OCI-LY7 (cell line): ENCODE measurements around the gene KRT38. TPM values are rescaled to one million over a fixed set of nuclear protein-coding genes. Genes with fewer than 3 reads are reported as not detected.

Experiments used
- BruUV-seq: library from RNA; stranded (reverse); fragments of 400-500 nt; replicated peaks from 2 replicates; lab custom pipeline; 2021; lab: Mats Ljungman, UMichigan
- CTCF ChIA-PET: fragments of 300-600 bp; sonication (Branson Sonifier 250); formaldehyde crosslinking; loops from one replicate; lab custom pipeline; 2022; ENCODE audit warnings: antibody characterized with exemption; ENCODE audit not compliant: unreplicated experiment; lab: Charles Lee
- POLR2A ChIA-PET: fragments of 300-600 bp; sonication (Branson Sonifier 250); formaldehyde crosslinking; loops from one replicate; lab custom pipeline; 2022; ENCODE audit warnings: antibody characterized with exemption; lab: Charles Lee
- DNase-seq: peaks from one replicate; pipeline ENCODE4 v3.0.0-alpha.2; 2015; ENCODE audit warnings: low spot score
- H2AFZ ChIP-seq: fragments of 200-600 bp; sonication (generic), shearing (Covaris generic); 2 replicates; pipeline ENCODE4 v1.6.1; 2014; ENCODE audit warnings: mild to moderate bottlenecking, antibody characterized with exemption, low read length, moderate library complexity
- H3K27ac ChIP-seq: fragments of 200-600 bp; sonication (generic); 2 replicates; pipeline ENCODE4 v1.5.1; 2014; ENCODE audit warnings: mixed run types, low read depth, mild to moderate bottlenecking, moderate library complexity, low read length, inconsistent platforms; ENCODE audit not compliant: poor library complexity, severe bottlenecking
- H3K36me3 ChIP-seq: fragments of 200-600 bp; sonication (generic); 2 replicates; pipeline ENCODE4 v1.6.1; 2014; ENCODE audit warnings: mild to moderate bottlenecking, antibody characterized with exemption, low read length, moderate library complexity, mixed read lengths; ENCODE audit not compliant: insufficient read depth
- H3K4me1 ChIP-seq: fragments of 200-600 bp; sonication (generic); 2 replicates; pipeline ENCODE4 v1.5.1; 2014; ENCODE audit warnings: mild to moderate bottlenecking, low read length; ENCODE audit not compliant: insufficient read depth, poor library complexity, severe bottlenecking
- H3K4me2 ChIP-seq: fragments of 200-600 bp; sonication (generic); 2 replicates; pipeline ENCODE4 v1.6.1; 2014; ENCODE audit warnings: mild to moderate bottlenecking, low read length
- H3K4me3 ChIP-seq: fragments of 200-600 bp; sonication (generic); 2 replicates; pipeline ENCODE4 v1.5.1; 2014; ENCODE audit warnings: mild to moderate bottlenecking, low read depth, low read length; ENCODE audit not compliant: poor library complexity, severe bottlenecking
- H3K79me2 ChIP-seq: fragments of 200-600 bp; sonication (generic); 2 replicates; pipeline ENCODE4 v1.6.1; 2016; ENCODE audit warnings: low read depth, mild to moderate bottlenecking, low read length, moderate library complexity, mixed read lengths; ENCODE audit not compliant: insufficient read depth
- H3K9me2 ChIP-seq: fragments of 200-600 bp; sonication (generic); 2 replicates; pipeline ENCODE4 v1.6.1; 2016; ENCODE audit warnings: mild to moderate bottlenecking, low read length, mixed read lengths; ENCODE audit not compliant: insufficient read depth
- H3K9me3 ChIP-seq: fragments of 200-600 bp; sonication (generic); 2 replicates; pipeline ENCODE4 v1.6.1; 2014; ENCODE audit warnings: mild to moderate bottlenecking, mixed run types, low read length, mixed read lengths
- H4K20me1 ChIP-seq: fragments of 200-600 bp; sonication (generic); 2 replicates; pipeline ENCODE4 v1.6.1; 2014; ENCODE audit warnings: mild to moderate bottlenecking, antibody characterized with exemption, low read length, moderate library complexity, mixed read lengths; ENCODE audit not compliant: insufficient read depth
- CTCF ChIP-seq: fragments of 200-600 bp; sonication (generic); conservative IDR thresholded peaks from 2 replicates; pipeline ENCODE4 v1.5.1; 2014; ENCODE audit warnings: mild to moderate bottlenecking, antibody characterized with exemption, low read length, moderate library complexity, mixed read lengths
- EZH2phosphoT487 ChIP-seq: fragments of 200-600 bp; sonication (generic); IDR thresholded peaks from 2 replicates; pipeline ENCODE4 v1.6.1; 2018; ENCODE audit warnings: low read depth, borderline replicate concordance, mild to moderate bottlenecking, mixed run types, antibody characterized with exemption, low read length, moderate library complexity, mixed read lengths
- intact Hi-C: fragments of 100-400 bp; cut with micrococcal nuclease; formaldehyde crosslinking; loops from one replicate; pipeline ENCODE4 v1.10.0; 2022; ENCODE audit not compliant: unreplicated experiment
- total RNA-seq, 2 experiments: library from RNA; depleted of rRNA in 1 of 2; stranded (reverse); fragments of >200 nt in 1 of 2; shearing (Covaris generic) in 1 of 2; gene quantifications; 2 replicates each; pipeline ENCODE4 v1.2.3, GENCODE V29; 2014 to 2022

KRT38 gene
- total RNA-seq, 2 experiments from 2014 or later: not detected

GRCh38 chr17:41419716-41420115 is 21.1 kb downstream of the KRT38 start:
- no peaks in the 10 kb centered on the region for H4K20me1 ChIP-seq
- H3K4me2 ChIP-seq: no peak overlapping the region
- intact Hi-C loops: no loop called here
- H3K9me3 ChIP-seq: no peaks in the 10 kb centered on the region
- no peaks in the 10 kb centered on the region for H3K4me1 ChIP-seq
- H3K9me2 ChIP-seq: no peaks in the 10 kb centered on the region
- no peak for DNase-seq
- CTCF ChIA-PET: no interaction called here
- no peak overlapping the region for H2AFZ ChIP-seq
- BruUV-seq: no TSS peak
- H3K27ac ChIP-seq: no peak overlapping the region
- no peaks in the 10 kb centered on the region for H3K79me2 ChIP-seq
- POLR2A ChIA-PET: no interaction called here
- TF ChIP-seq EZH2phosphoT487 (no peak), CTCF (no peak)
- H3K4me3 ChIP-seq: no peak overlapping the region
- no peaks in the 10 kb centered on the region for H3K36me3 ChIP-seq

- Histone ChIP-seq H4K20me1 (no peaks in the 10 kb centered on the region), H3K36me3 (no peaks in the 10 kb centered on the region), H3K4me3 (no peak overlapping the region), H3K27ac (no peak overlapping the region), H3K4me1 (no peaks in the 10 kb centered on the region), H3K9me2 (no peaks in the 10 kb centered on the region), H3K79me2 (no peaks in the 10 kb centered on the region), H2AFZ (no peak overlapping the region), H3K4me2 (no peak overlapping the region), H3K9me3 (no peaks in the 10 kb centered on the region)
- ChIA-PET CTCF (no interaction called here), POLR2A (no interaction called here)
- BruUV-seq: no TSS peak
- intact Hi-C loops: no loop called here
- no peak for DNase-seq
- no peak for TF ChIP-seq CTCF
- TF ChIP-seq EZH2phosphoT487: no peak
Observed at GRCh38 chr17:41418116-41418860, 22.5 kb downstream of the KRT38 start.

- H3K9me2 ChIP-seq: no peaks in the 10 kb centered on the region
- peak; percentile 71 for TF ChIP-seq CTCF
- no peak for TF ChIP-seq EZH2phosphoT487
- H3K4me3 ChIP-seq: no peak overlapping the region
- no peaks in the 10 kb centered on the region for H3K36me3 ChIP-seq
- no peaks in the 10 kb centered on the region for H3K9me3 ChIP-seq
- no peak overlapping the region for H2AFZ ChIP-seq
- H3K4me1 ChIP-seq: no peaks in the 10 kb centered on the region
- H3K79me2 ChIP-seq: no peaks in the 10 kb centered on the region
- no peak overlapping the region for H3K27ac ChIP-seq
- no TSS peak for BruUV-seq
- peak; percentile 10 for DNase-seq
- ChIA-PET POLR2A (no interaction called here), CTCF (no interaction called here)
- intact Hi-C loops: no loop called here
- no peaks in the 10 kb centered on the region for H4K20me1 ChIP-seq
- no peak overlapping the region for H3K4me2 ChIP-seq
Observed at GRCh38 chr17:41417576-41418015, 23.2 kb downstream of the KRT38 start.
